ENCODE data around the gene ABHD12. TPM values are rescaled to one million over a fixed set of nuclear protein-coding genes. Genes with fewer than 3 reads are reported as not detected.

ABHD12 gene
- total and polyA plus RNA-seq, 8 donors = 11.1 to 99.1 (median 44.0) TPM

DNA sequence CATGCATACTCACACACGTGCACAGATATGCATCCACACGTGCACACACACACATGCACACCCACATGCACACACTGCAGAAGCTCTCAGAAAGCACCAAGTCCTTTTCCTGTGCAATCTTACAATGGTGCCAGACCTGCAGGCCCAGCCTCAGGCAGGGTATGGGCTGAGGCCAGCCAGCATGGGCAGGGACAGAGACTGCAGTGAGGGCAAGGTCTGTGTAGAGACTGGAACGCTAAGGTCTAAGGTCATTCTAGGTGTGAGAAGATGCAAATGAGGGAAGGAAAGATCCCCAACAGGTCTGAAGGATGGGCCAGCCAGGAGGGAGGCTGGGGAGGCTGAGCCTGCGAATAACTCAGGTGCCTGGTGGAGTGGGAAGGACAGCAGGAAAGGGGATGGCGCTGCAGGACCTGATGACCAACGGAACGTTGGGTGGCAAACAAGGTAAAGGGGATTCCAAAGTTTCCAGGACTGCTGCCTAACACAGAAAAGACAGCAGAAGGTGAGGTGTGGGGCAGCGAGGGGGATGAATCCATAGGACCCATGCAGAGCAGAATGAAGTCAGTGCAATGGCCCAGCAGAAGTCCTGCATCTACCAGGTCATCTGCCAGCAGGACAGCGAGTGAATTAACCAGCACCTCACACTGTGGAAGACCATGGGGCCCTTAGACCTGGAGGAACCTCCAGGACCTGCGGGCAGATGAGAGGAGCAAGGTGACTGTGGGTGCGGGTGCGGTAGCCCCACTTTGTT is 67.0 kb downstream of the ABHD12 start:
- intact Hi-C loops (cut with DNase I; ENCODE audit: low total_unique reads) = no loop called here
- Histone ChIP-seq H3K27me3 (no peaks in the 10 kb centered on the region), H3K9me3 (no peaks in the 10 kb centered on the region), H3K36me3 (peaks cover 0 to 44% (median 30%) of the 10 kb centered on the region in 4 donors), H3K27ac (no peak overlapping the region), H3K4me1 (peaks cover 0 to 24% (median 15%) of the 10 kb centered on the region in 4 donors), H3K4me3 (no peak overlapping the region)
- WGBS, 5 donors = 84 to 91% (median 89%) methylated on average over 12 of the region's 12 CpGs
- TF ChIP-seq EP300 (IDR thresholded peaks at IDR 0.05) = no peak
- TF ChIP-seq CTCF (IDR thresholded peaks at IDR 0.05) = no peak
- no peak for TF ChIP-seq POLR2A (IDR thresholded peaks at IDR 0.05)
- no peak for TF ChIP-seq POLR2AphosphoS5 (IDR thresholded peaks at IDR 0.05)
- no peak for DNase-seq

DNA sequence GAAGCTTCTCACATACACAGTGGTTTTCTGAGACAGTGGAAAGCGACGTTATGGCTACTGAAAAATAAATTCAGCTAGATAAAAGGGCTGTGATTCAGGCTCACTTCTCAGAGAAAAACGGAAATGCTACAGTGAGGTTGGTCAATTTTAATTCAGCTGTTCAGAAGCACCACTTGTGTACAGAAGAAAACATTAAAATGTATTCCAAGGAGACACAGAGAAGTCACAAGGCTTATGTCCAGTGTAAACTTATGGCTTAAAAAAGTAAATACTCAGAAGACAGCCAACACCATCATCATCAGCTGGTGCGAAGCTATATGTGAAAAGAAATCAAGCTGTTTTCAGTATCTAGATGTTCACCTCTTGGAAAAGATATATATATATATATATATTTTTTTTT is 68.6 kb downstream of the ABHD12 start:
- 60 to 79% (median 69%) methylated on average over 4 of the region's 4 CpGs for WGBS, 5 donors
- no peak overlapping the region for H3K4me3 ChIP-seq
- H3K27ac ChIP-seq = no peak overlapping the region
- TF ChIP-seq CTCF (IDR thresholded peaks at IDR 0.05) (no peak), POLR2AphosphoS5 (IDR thresholded peaks at IDR 0.05) (no peak), EP300 (IDR thresholded peaks at IDR 0.05) (no peak), POLR2A (IDR thresholded peaks at IDR 0.05) (no peak)
- DNase-seq = no peak
- intact Hi-C loops (cut with DNase I; ENCODE audit: low total_unique reads) = no loop called here
- H3K4me1 ChIP-seq = peaks cover 0 to 16% (median 7%) of the 10 kb centered on the region in 4 donors
- H3K27me3 ChIP-seq = no peaks in the 10 kb centered on the region
- no peaks in the 10 kb centered on the region for H3K9me3 ChIP-seq
- H3K36me3 ChIP-seq = peaks cover 0 to 45% (median 31%) of the 10 kb centered on the region in 4 donors

- no peak for DNase-seq
- intact Hi-C loops (cut with DNase I; ENCODE audit: low total_unique reads) = no loop called here
- WGBS, 5 donors = 92 to 100% (median 97%) methylated on average over 4 to 5 of the region's 5 CpGs
- H3K9me3 ChIP-seq = no peaks in the 10 kb centered on the region
- H3K4me3 ChIP-seq = no peak overlapping the region
- H3K27me3 ChIP-seq = no peaks in the 10 kb centered on the region
- TF ChIP-seq POLR2A (IDR thresholded peaks at IDR 0.05) (no peak), EP300 (IDR thresholded peaks at IDR 0.05) (no peak), CTCF (IDR thresholded peaks at IDR 0.05) (no peak), POLR2AphosphoS5 (IDR thresholded peaks at IDR 0.05) (no peak)
- H3K27ac ChIP-seq = no peak overlapping the region
- H3K36me3 ChIP-seq = peaks cover 0 to 52% (median 38%) of the 10 kb centered on the region in 4 donors
- peaks cover 0 to 16% (median 7%) of the 10 kb centered on the region in 4 donors for H3K4me1 ChIP-seq
These were observed 69.3 kb downstream of the ABHD12 start for GRCh38 chr20:25321262-25321831.

DNA sequence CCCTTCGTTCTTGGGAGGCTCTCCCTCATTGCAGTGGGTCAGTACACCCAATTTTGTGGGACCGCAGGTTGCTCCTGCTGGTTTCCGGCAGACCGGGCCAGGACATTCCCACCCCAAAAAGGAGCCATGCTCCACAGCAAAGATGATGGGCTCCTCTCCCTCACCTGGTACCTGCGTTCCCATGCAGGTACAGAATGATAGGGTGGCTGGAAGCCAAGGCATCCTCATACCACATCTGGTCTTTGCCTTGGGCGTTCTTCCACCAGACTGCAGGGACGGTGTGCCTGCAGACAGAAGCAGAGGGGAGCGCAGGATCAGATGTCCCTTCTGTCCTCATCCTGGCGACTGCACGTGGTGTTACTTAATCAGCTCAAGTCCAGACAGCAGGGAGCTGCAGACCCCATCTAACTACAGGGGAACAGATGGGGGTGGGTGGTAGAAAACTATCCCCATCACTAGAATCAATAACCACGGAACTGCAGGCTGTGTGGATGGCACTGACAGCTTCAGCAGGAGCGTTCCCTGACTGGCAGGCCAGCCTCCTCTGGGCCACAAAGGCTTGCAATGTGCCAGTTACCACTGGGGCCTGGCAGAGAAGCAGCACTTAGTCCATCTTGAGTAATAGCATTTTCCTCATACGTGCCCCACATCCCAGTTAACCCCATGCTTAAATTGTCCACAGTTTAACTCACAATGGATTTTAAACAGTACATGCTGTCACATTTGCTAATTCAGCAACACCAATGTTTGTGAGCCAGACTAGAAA is 70.4 kb downstream of the ABHD12 start:
- intact Hi-C loops (cut with DNase I; ENCODE audit: low total_unique reads) = no loop called here
- Histone ChIP-seq H3K4me1 (peaks cover 0 to 21% (median 7%) of the 10 kb centered on the region in 4 donors), H3K27me3 (no peaks in the 10 kb centered on the region), H3K9me3 (no peaks in the 10 kb centered on the region), H3K4me3 (no peak overlapping the region), H3K27ac (peak overlapping the region in 2 of 5 donors; percentile 30 to 53), H3K36me3 (peaks cover 0 to 60% (median 43%) of the 10 kb centered on the region in 4 donors)
- peak in 1 of 2 donors; percentile 21 for DNase-seq
- 86 to 95% (median 87%) methylated on average over 12 to 13 of the region's 13 CpGs for WGBS, 5 donors
- TF ChIP-seq CTCF (IDR thresholded peaks at IDR 0.05) (no peak), EP300 (IDR thresholded peaks at IDR 0.05) (no peak), POLR2AphosphoS5 (IDR thresholded peaks at IDR 0.05) (no peak), POLR2A (IDR thresholded peaks at IDR 0.05) (no peak)

All from stomach (tissue), 9 donors.